ENCODE measurements around the gene BSX.

BSX gene

DNA sequence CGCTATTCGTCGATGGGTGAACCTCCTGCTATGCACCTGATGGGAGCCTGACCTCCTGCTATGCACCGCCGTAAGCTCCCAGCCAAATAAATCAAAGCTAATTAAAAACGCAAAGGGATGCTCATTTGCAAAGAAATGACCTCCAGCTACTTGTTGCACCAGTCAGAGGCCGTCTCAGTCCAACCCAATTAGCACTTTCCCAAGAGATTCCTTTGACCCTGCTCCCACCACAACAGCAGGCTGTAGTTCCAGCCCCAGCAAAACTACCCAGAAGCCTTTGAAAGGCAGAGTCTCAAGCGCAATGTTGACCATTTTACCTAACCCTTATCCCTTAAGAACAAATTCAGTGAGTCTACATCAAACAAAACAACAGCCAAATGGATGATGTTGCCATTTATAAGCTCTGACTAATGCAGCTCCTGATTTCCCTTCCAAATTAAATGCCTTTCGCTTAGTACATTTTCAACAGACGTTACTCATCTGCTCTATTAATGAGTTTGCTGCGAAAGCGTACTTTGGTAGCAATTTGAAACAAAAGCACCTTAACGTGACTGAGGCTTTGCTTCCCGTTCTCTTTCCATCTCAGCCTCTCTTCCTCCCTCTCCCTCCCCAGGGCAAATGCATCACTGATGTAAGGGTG lies 17.2 kb upstream of the BSX start:
- H3K79me2 ChIP-seq (ENCODE audit: insufficient read depth, low read length) = no peaks in the 10 kb centered on the region
- H3K27me3 ChIP-seq (ENCODE audit: low read length) = no peaks in the 10 kb centered on the region
- no peak overlapping the region for H3K9ac ChIP-seq (ENCODE audit: low read length)
- no peak overlapping the region for H3K27ac ChIP-seq (ENCODE audit: low read depth, low read length)
- no peaks in the 10 kb centered on the region for H3K36me3 ChIP-seq (ENCODE audit: low read length)
- H3K9me2 ChIP-seq (replicated peaks; ENCODE audit: insufficient read depth, low read length) = no peaks in the 10 kb centered on the region
- H3K4me3 ChIP-seq (ENCODE audit: insufficient read depth, low read length, poor library complexity, severe bottlenecking) = no peak overlapping the region
- H3F3A ChIP-seq (ENCODE audit: insufficient read depth) = no peaks in the 10 kb centered on the region
- no peaks in the 10 kb centered on the region for H3K9me3 ChIP-seq (ENCODE audit: insufficient read depth, low read length)
- no peaks in the 10 kb centered on the region for H4K20me1 ChIP-seq (ENCODE audit: low read depth, low read length)
- TF ChIP-seq EZH2phosphoT487 (conservative IDR thresholded peaks at IDR 0.05; ENCODE audit: low read length) = no peak
- TF ChIP-seq, protein P1, sequence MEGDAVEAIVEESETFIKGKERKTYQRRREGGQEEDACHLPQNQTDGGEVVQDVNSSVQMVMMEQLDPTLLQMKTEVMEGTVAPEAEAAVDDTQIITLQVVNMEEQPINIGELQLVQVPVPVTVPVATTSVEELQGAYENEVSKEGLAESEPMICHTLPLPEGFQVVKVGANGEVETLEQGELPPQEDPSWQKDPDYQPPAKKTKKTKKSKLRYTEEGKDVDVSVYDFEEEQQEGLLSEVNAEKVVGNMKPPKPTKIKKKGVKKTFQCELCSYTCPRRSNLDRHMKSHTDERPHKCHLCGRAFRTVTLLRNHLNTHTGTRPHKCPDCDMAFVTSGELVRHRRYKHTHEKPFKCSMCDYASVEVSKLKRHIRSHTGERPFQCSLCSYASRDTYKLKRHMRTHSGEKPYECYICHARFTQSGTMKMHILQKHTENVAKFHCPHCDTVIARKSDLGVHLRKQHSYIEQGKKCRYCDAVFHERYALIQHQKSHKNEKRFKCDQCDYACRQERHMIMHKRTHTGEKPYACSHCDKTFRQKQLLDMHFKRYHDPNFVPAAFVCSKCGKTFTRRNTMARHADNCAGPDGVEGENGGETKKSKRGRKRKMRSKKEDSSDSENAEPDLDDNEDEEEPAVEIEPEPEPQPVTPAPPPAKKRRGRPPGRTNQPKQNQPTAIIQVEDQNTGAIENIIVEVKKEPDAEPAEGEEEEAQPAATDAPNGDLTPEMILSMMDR (IDR thresholded peaks at IDR 0.05; ENCODE audit: insufficient read depth, low read length, poor library complexity, severe bottlenecking) = no peak
- H2AFZ ChIP-seq (ENCODE audit: low read depth, low read length, severe bottlenecking) = no peak overlapping the region
- H3K4me2 ChIP-seq (ENCODE audit: low read depth, low read length, poor library complexity, severe bottlenecking) = no peak overlapping the region

DNA sequence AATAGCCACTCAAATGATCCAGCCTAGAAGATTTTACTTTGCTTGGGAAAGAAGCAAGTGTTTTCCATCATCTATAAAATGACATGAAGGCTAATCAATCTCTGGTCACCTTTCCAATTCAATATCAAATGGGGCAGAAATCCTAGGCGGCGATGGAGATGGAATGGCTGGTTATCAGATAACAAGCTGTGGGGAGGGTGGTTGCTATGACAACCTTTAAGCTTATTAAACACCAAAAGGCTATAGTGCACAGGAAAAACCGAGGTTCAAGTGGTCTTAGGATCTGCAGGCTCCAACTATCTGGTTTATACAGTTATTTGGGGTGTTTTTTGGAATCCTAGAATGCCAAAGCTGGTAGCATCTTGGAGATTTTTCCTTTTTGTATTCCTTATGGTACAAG lies 13.9 kb upstream of the BSX start:
- Histone ChIP-seq H3K9ac (ENCODE audit: low read length) (no peak overlapping the region), H3K27ac (ENCODE audit: low read depth, low read length) (no peak overlapping the region), H3K36me3 (ENCODE audit: low read length) (no peaks in the 10 kb centered on the region), H3K4me2 (ENCODE audit: low read depth, low read length, poor library complexity, severe bottlenecking) (no peak overlapping the region), H3K4me3 (ENCODE audit: insufficient read depth, low read length, poor library complexity, severe bottlenecking) (no peak overlapping the region), H3K9me2 (replicated peaks; ENCODE audit: insufficient read depth, low read length) (no peaks in the 10 kb centered on the region), H3F3A (ENCODE audit: insufficient read depth) (no peaks in the 10 kb centered on the region), H3K9me3 (ENCODE audit: insufficient read depth, low read length) (no peaks in the 10 kb centered on the region), H3K27me3 (ENCODE audit: low read length) (no peaks in the 10 kb centered on the region), H3K79me2 (ENCODE audit: insufficient read depth, low read length) (no peaks in the 10 kb centered on the region), H4K20me1 (ENCODE audit: low read depth, low read length) (no peaks in the 10 kb centered on the region), H2AFZ (ENCODE audit: low read depth, low read length, severe bottlenecking) (no peak overlapping the region)
- TF ChIP-seq, protein P1 (IDR thresholded peaks at IDR 0.05; ENCODE audit: insufficient read depth, low read length, poor library complexity, severe bottlenecking) = no peak
- TF ChIP-seq EZH2phosphoT487 (conservative IDR thresholded peaks at IDR 0.05; ENCODE audit: low read length) = no peak

DNA sequence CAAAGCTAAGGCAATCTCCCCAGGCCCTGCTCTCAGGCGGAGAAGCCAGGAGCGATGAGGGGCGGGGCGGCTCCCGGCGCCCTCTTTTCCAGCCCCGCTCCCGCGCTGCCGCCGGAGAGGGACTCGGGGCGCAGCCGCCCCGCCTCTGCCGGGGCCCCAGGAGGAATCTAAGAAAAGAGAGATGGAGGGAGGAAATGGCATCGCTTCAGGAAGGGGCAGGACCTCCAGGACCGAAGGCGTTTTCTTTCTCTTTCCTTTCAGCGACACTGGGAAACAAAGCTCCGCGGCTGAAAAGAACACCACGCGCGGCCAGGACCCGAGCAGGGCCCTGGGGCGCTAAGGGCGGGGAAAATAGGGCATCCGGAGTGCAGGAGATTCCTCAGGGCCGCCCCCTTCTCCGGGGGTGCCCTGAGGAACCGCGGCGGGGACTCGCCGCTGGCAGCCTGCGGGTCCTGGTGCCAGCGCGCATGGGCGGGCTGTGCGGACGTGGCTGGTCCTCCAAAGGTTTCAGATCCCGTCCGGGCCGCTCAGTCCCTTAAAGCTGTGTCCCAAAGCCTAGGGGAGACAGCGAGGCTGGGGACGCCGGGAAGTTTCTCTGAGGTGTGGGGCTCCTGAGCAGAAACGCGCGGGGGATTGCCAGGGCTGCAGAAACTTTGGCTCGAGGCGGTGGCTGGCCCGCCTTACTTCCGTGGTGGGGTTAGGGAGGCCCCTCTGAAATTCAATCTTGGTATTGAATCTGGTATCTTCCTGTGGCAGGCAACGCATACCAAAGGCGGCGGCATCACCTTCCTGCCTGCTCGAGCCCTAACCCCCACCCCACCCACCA lies 2.8 kb upstream of the BSX start:
- TF ChIP-seq, protein P1 (IDR thresholded peaks at IDR 0.05; ENCODE audit: insufficient read depth, low read length, poor library complexity, severe bottlenecking) = no peak
- TF ChIP-seq EZH2phosphoT487 (conservative IDR thresholded peaks at IDR 0.05; ENCODE audit: low read length) = no peak
- Histone ChIP-seq H3K79me2 (ENCODE audit: insufficient read depth, low read length) (no peaks in the 10 kb centered on the region), H3K9ac (ENCODE audit: low read length) (no peak overlapping the region), H3K27ac (ENCODE audit: low read depth, low read length) (no peak overlapping the region), H3K9me3 (ENCODE audit: insufficient read depth, low read length) (no peaks in the 10 kb centered on the region), H4K20me1 (ENCODE audit: low read depth, low read length) (no peaks in the 10 kb centered on the region), H3K36me3 (ENCODE audit: low read length) (no peaks in the 10 kb centered on the region), H3K4me2 (ENCODE audit: low read depth, low read length, poor library complexity, severe bottlenecking) (no peak overlapping the region), H3K4me3 (ENCODE audit: insufficient read depth, low read length, poor library complexity, severe bottlenecking) (no peak overlapping the region), H3F3A (ENCODE audit: insufficient read depth) (no peaks in the 10 kb centered on the region), H3K9me2 (replicated peaks; ENCODE audit: insufficient read depth, low read length) (no peaks in the 10 kb centered on the region), H2AFZ (ENCODE audit: low read depth, low read length, severe bottlenecking) (no peak overlapping the region), H3K27me3 (ENCODE audit: low read length) (no peaks in the 10 kb centered on the region)
